Measurements from ENCODE around the gene ZNF32.
"Not testable (repeated sequence)": the region's sequence is repeated elsewhere in the genome, so short reads cannot be mapped to it uniquely, and the experiment has no call there.

DNA sequence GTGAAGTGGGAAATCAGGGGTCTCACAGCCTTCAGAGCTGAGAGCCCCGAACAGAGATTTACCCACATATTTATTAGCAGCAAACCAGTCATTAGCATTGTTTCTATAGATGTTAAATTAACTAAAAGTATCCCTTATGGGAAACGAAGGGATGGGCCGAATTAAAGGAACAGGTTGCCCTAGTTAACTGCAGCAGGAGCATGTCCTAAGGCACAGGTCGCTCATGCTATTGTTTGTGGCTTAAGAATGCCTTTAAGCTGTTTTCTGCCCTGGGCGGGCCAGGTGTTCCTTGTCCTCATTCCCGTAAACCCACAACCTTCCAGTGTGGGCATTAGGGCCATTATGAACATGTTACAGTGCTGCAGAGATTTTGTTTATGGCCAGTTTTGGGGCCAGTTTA, 47.1 kb downstream of the ZNF32 start:
- TF ChIP-seq, protein P1, sequence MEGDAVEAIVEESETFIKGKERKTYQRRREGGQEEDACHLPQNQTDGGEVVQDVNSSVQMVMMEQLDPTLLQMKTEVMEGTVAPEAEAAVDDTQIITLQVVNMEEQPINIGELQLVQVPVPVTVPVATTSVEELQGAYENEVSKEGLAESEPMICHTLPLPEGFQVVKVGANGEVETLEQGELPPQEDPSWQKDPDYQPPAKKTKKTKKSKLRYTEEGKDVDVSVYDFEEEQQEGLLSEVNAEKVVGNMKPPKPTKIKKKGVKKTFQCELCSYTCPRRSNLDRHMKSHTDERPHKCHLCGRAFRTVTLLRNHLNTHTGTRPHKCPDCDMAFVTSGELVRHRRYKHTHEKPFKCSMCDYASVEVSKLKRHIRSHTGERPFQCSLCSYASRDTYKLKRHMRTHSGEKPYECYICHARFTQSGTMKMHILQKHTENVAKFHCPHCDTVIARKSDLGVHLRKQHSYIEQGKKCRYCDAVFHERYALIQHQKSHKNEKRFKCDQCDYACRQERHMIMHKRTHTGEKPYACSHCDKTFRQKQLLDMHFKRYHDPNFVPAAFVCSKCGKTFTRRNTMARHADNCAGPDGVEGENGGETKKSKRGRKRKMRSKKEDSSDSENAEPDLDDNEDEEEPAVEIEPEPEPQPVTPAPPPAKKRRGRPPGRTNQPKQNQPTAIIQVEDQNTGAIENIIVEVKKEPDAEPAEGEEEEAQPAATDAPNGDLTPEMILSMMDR (conservative IDR thresholded peaks at IDR 0.05): not testable (repeated sequence)
- not testable (repeated sequence) for TF ChIP-seq EZH2 (IDR thresholded peaks at IDR 0.05; ENCODE audit: low read depth)

Data from PC-9 (cell line).